Osteoblast (primary cell): ENCODE measurements around the gene SPATA18. TPM values are rescaled to one million over a fixed set of nuclear protein-coding genes. Genes with fewer than 3 reads are reported as not detected.
"Not testable (repeated sequence)": the region's sequence is repeated elsewhere in the genome, so short reads cannot be mapped to it uniquely, and the experiment has no call there.

Source experiments
- DNase-seq: peaks from one replicate; pipeline ENCODE4 v3.0.0; 2011; ENCODE audit warnings: low spot score, mixed read lengths; ENCODE audit not compliant: insufficient read length; ENCODE audit errors: missing footprints
- H2AFZ ChIP-seq: 2 replicates; pipeline ENCODE4 v1.6.0; 2011; ENCODE audit warnings: mild to moderate bottlenecking, low read length
- H3K27ac ChIP-seq: 2 replicates; pipeline ENCODE4 v1.5.1; 2011; ENCODE audit warnings: mild to moderate bottlenecking, low read depth, low read length, moderate library complexity
- H3K27me3 ChIP-seq: 2 replicates; pipeline ENCODE4 v1.6.0; 2012; ENCODE audit warnings: mild to moderate bottlenecking, control low read depth, inconsistent platforms, low read length, moderate library complexity; ENCODE audit not compliant: insufficient read depth
- H3K36me3 ChIP-seq: 2 replicates; pipeline ENCODE4 v1.5.1; 2011; ENCODE audit warnings: mild to moderate bottlenecking, low read length, control low read depth, moderate library complexity; ENCODE audit not compliant: insufficient read depth
- H3K4me1 ChIP-seq: 2 replicates; pipeline ENCODE4 v1.5.1; 2011; ENCODE audit warnings: mild to moderate bottlenecking, low read length, control low read depth, moderate library complexity; ENCODE audit not compliant: insufficient read depth
- H3K4me2 ChIP-seq: 2 replicates; pipeline ENCODE4 v1.6.0; 2011; ENCODE audit warnings: mild to moderate bottlenecking, low read length; ENCODE audit not compliant: insufficient read depth
- H3K4me3 ChIP-seq: fragments of 200-600 bp; sonication (generic); 3 replicates; pipeline ENCODE4 v1.5.1; 2012; ENCODE audit warnings: mild to moderate bottlenecking, low read length, inconsistent platforms; ENCODE audit not compliant: insufficient read depth
- H3K79me2 ChIP-seq: 2 replicates; pipeline ENCODE4 v1.6.0; 2012; ENCODE audit warnings: mild to moderate bottlenecking, low read length, control low read depth, inconsistent platforms; ENCODE audit not compliant: insufficient read depth
- H3K9me3 ChIP-seq: 2 replicates; pipeline ENCODE4 v1.5.1; 2011; ENCODE audit warnings: low read depth, low read length, control low read depth
- H4K20me1 ChIP-seq: 2 replicates; pipeline ENCODE4 v1.6.0; 2012; ENCODE audit warnings: mild to moderate bottlenecking, low read length, control low read depth; ENCODE audit not compliant: insufficient read depth
- CTCF ChIP-seq: IDR thresholded peaks from 2 replicates; pipeline ENCODE4 v1.5.1; 2011; ENCODE audit warnings: mild to moderate bottlenecking, low read depth, low read length, moderate library complexity; ENCODE audit errors: extremely low read depth
- total RNA-seq: library from RNA; depleted of rRNA; stranded (reverse); fragments of >200 nt; gene quantifications from 2 replicates; pipeline ENCODE4 v1.2.3, GENCODE V29; 2012

SPATA18 gene
- total RNA-seq, 1 donor = 30.8 TPM

GRCh38 chr4:52135171-52135570 is 84.1 kb downstream of the SPATA18 start:
- Histone ChIP-seq H3K27ac (no peak overlapping the region), H3K4me3 (no peak overlapping the region), H3K4me2 (no peak overlapping the region), H3K36me3 (no peaks in the 10 kb centered on the region), H3K79me2 (no peaks in the 10 kb centered on the region), H3K27me3 (peaks cover 15% of the 10 kb centered on the region), H4K20me1 (no peaks in the 10 kb centered on the region), H3K9me3 (no peaks in the 10 kb centered on the region), H2AFZ (no peak overlapping the region), H3K4me1 (no peaks in the 10 kb centered on the region)
- no peak for DNase-seq
- no peak for TF ChIP-seq CTCF

GRCh38 chr4:52137152-52137551 is 86.0 kb downstream of the SPATA18 start:
- not testable (repeated sequence) for H3K27ac ChIP-seq, H3K4me1 ChIP-seq, H3K4me2 ChIP-seq, DNase-seq, H3K36me3 ChIP-seq, H2AFZ ChIP-seq, H3K9me3 ChIP-seq, H3K79me2 ChIP-seq, H3K4me3 ChIP-seq, H4K20me1 ChIP-seq
- H3K27me3 ChIP-seq = peaks cover 15% of the 10 kb centered on the region

- H3K4me1 ChIP-seq = no peaks in the 10 kb centered on the region
- H3K27me3 ChIP-seq = no peaks in the 10 kb centered on the region
- no peaks in the 10 kb centered on the region for H3K79me2 ChIP-seq
- H2AFZ ChIP-seq = no peak overlapping the region
- no peak overlapping the region for H3K27ac ChIP-seq
- no peak overlapping the region for H3K4me2 ChIP-seq
- no peak overlapping the region for H3K4me3 ChIP-seq
- TF ChIP-seq CTCF = no peak
- H3K9me3 ChIP-seq = no peaks in the 10 kb centered on the region
- no peaks in the 10 kb centered on the region for H4K20me1 ChIP-seq
- H3K36me3 ChIP-seq = no peaks in the 10 kb centered on the region
- no peak for DNase-seq
Measured at GRCh38 chr4:52142816-52143215, 91.7 kb downstream of the SPATA18 start.

- Histone ChIP-seq H3K27me3 (no peaks in the 10 kb centered on the region), H3K4me1 (no peaks in the 10 kb centered on the region), H3K4me3 (no peak overlapping the region), H4K20me1 (no peaks in the 10 kb centered on the region), H2AFZ (no peak overlapping the region), H3K4me2 (no peak overlapping the region), H3K36me3 (no peaks in the 10 kb centered on the region), H3K27ac (no peak overlapping the region), H3K79me2 (no peaks in the 10 kb centered on the region), H3K9me3 (no peaks in the 10 kb centered on the region)
- DNase-seq = no peak
- no peak for TF ChIP-seq CTCF
Measured at GRCh38 chr4:52143815-52144214, 92.7 kb downstream of the SPATA18 start.
